Activated CD4-positive, alpha-beta T cell treated with anti-CD3 and anti-CD28 coated beads for 48 hours (primary cell): ENCODE results near the gene CAMK4.
"Not testable (repeated sequence)": the region's sequence is repeated elsewhere in the genome, so short reads cannot be mapped to it uniquely, and the experiment has no call there.

Experiments used
- DNase-seq: peaks from one replicate; pipeline ENCODE4 v3.0.0-alpha.2; 2020

The CAMK4 gene

DNA sequence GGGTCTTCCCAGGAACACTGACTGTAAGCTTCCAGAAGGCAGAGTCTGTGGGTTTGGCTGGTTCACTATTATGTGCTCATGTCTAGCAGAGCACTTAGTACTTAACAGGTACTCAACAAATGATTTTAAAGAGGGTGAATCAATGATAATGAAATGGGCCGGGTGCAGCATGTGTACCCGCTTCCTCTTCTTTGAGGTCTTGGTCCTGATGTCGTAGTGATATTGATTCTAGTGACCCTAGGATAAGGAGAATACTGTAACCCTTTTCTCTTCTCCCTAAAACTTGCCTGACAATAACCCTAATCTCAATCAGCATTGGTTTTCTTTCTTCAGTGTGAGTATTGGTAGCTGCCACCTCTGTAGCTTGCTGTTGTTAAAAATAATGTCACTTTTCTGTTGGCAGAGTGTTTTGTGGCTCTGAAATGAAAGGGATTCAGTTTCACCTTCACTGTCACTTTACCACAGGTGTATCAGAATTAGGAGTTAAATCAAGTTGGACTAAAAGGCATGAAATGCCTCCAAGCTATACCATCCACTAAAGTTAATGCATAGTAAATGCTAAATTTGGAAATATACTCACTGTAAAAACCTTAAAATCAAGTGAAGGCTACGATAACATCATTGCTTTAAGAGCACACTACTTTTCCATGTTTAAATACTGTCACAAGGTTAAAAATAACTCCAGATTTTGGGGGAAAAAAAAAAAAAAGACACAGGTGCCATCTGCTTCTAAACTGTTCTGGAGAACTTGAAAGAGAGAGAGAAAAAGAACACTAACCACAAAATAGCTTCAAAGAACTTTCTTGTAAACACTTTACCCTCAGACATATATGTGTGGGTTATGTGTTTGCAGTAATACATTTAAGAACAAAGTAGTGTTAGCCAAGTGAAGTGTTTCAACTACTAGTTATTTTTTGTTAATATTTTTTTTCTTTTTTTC lies 6.0 kb downstream of the CAMK4 start:
- DNase-seq, result no peak

DNA sequence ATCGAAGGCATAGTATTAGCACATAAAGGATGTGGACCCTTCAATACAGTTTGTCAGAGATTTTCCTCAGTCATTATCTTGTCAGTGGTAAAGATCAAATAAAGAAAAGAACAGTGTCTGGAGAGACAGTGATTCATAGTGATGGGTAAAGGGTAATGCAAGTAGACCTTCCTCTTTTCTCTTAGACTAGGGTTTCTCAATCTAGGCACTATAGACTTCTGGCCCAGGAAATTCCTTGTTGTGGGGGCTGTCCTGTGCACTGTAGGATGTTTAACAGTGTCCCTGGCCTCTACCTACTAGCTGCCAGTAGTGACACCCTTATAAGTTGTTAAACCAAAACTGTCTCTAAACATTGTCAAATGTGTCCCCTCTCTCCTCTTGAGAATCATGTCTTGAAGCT lies 6.9 kb downstream of the CAMK4 start:
- no peak for DNase-seq

DNA sequence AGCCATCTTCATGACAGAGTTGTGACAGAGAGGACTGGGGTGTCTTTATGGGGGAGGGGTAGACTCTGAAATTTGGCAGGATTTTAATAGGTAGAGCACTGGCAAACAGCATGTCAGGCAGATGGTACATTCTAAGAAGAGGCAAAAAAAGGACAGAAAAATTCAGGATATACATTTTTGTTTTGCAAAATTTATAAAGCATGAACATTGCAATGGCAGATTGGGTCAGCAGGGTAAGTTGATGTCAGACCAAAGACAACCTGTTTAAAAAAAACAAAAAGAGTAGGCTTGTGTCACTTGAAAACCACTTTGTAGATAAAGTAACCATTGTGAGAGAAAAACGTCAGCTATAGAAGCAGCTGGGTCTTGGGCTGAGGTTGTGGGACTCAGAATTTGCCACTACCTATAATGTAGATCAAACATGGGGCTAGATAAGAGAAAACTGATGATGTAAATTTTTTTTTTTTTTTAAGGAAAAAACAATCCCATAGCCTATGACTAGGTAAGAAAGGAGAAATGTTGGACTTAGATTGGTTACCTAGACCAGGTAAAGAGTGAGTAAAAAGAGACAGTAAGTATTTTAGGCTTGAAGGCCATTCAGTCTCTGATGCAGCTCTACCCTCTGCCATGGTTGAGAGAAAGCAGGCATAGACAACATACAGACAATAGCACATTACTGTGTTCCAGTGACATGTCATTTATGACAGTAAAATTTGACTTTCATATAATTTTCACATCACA lies 8.3 kb downstream of the CAMK4 start:
- no peak for DNase-seq

DNA sequence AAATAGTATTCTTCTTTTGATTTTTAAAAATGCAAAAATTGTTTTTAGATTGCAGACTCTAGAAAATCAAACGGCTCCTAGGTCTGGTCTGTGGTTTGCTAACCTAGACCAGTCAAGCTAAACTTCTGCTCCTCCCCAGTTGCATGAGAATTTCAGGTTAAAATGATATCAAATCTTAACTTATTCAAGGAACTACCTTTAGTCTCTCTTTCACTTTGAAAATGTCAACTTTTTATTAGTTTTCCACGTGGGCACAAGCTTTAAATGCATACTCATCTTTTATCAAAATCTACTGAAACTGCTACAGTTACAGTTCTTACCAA lies 8.8 kb downstream of the CAMK4 start:
- DNase-seq, result no peak

DNA sequence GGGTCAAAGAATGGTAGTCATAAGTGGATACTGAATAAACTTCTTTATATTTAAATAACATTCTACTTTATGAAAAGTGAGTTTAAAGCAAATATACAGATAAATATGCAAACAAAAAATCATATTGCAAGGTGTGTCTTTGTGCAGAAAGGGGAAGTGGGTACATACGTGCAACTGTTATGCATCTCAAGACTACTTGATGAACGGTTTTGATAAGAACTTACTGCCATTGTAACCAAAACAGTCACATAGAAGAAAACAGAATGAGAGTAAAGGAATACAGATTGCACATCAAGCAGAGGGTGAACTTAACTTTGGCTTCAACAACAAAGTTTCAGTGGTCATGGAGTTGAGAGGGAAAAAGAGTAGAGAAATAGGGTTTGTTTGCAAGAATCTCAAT lies 9.9 kb downstream of the CAMK4 start:
- no peak for DNase-seq

DNA sequence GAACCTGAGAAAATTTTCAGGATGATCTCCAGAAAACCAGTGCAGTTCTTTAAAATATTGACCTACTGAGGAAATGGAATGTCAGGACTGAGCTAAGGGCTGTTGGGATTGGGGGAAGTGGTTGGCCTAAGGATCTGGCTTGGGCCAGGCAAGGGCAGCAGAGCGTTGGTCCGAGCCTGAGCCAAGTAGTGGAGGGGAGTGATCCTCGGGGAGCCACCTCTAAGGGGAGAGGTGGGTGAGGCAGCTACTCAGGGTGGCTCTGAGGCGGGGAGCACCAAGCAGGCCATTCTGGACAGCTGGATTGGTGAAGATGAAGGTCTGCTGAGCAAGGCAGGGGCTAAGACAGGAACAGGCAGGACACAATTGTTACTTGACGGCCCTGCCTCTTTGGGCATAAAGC lies 11.5 kb downstream of the CAMK4 start:
- no peak for DNase-seq

DNA sequence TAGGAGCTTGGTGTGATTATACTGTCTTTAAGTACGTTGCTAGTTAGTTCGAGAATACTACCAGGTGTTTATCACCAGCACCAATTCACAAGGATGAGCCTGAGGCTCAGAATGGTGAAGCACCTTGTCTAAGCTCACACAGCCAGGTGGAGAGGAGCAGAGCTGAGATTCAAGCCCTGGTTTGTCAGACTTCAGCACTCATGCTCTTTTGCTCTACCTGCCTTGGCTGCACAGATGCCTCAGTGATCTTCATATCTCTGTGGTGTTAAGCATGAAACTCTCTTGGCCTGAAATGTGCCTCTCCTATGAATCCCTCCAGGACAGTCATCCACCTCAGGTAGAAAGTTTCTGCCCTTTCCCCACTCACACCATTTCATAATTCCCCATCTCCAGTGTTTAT lies 12.2 kb downstream of the CAMK4 start:
- DNase-seq, result no peak

DNA sequence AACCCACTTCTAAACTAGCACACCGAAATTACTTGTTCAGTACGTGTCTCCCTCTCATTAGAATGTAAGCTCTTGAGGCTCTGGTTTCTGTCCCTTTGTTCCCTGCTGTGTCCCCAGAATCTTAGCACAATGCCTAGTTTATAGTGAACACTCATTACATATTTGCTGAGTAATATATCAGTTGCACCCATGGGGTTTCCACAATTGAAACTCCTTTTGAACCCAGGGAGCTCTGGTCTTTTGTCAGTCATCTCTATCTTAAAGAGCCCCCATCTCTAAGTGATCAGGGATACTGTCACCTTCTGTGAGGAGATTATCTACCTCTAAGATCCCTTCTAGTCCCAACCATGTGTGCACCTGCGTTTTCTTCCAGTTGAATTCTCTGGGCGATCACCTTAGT lies 12.8 kb downstream of the CAMK4 start:
- DNase-seq, result no peak

DNA sequence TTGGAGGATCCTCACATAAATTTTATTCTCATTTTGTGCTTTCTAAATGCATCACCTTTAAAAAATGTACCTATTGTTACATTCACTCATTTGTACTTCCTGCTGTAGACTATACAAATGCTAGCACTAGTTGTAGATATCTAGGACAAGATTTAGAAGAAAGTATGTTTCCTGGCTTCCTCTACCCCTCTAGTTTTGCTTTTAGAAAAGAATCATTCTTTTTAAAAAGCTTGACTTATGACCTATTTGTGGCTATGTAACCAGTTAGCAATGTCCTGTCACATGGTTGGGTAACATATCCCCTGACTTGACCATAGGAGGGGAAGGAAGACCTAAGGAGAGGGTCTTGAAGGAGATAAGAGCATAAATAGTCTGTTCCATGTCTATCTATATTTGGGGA lies 13.3 kb downstream of the CAMK4 start:
- DNase-seq, result no peak

DNA sequence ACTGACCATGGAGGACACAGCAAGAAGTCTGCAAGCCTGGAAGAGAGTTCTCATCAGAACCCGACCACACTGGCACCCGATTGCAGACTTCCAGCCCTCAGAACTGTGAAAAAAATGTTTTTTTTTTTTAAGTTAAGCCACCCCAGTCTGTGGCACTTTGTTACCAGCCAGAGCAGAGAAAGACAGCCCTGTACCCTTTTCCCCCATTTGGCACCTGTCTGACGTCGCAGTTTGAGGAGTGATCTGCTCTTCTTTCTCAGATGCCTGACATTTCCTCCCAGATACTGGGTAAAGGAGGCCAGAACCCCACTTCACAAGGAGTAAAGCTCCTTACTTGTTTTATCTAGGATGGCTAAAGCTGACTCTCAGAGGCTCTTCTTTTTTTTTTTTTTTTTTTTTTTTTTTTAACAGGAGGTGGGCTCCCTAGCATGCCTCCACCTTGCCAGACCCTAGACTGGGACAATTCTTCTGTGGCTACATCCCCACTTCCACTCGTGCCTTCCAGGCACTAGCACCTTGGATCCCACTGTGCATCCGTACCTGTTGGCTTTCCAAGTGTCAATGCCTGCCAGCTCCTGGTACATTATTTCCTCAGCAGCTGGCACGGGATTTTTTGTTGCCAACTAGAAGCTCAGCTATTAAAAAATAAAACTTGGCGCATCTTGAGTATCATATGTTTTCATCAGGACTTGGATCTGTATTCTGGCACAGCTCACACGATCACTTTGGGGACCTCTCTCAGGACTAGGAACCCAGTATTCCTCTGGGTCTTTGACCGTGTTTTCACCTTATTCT lies 14.4 kb downstream of the CAMK4 start:
- DNase-seq, result no peak

DNA sequence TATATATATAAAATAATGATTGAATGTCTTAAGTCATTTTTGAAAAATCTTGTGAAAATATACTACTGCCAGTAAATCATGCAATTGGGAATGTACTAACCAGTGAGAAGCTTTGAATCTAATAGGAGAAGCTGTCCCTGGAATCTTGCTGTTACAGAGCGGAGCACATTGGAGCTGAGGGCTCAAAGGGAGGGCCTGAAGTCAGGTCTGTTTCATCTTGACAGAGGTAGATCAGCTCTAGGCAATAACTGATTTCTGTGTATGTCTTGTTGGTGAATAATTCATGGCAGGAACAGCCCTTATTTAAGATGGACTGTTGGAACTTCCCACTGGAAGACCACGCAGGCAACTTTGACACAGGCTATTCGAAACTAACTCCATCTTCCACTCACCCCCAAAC lies 17.5 kb downstream of the CAMK4 start:
- no peak for DNase-seq

DNA sequence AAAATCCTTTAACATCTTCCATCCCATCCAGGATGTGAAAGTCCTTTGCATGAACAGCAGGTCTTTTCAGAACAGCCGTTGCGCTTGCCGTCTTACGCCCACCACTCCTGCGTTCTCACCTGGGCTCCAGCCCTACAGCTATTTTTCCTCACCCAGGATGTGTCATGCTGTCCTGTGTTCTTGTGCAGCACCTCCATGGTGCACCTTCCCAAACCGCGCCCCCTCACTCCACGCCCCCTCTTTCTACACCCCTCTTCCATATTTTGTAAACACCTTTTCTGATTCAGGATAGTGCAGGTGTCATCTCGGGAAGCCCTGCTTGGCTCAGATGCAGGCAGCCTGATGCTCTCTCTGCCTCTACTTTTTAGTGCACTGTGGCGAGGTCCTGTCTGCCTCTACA lies 18.4 kb downstream of the CAMK4 start:
- no peak for DNase-seq

DNA sequence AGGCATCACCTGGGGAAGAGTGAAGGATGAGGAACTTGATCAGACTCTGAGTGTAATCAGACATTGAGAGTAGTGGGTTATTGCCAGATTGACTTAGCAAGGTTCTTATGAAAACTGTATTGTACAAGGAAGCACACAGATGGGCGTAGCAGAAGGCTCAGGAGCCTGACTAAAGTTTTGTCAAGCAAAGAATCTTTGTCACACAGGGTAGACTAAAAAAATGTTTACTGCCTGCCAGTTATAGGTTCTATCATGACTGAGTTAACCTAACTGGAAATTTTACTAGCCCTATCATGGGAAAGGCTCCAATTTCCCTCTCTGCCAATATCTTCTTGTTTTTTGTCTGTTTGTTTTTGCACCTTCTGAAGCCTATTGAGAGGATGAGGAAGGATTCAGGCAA lies 19.1 kb downstream of the CAMK4 start:
- DNase-seq, result no peak

DNA sequence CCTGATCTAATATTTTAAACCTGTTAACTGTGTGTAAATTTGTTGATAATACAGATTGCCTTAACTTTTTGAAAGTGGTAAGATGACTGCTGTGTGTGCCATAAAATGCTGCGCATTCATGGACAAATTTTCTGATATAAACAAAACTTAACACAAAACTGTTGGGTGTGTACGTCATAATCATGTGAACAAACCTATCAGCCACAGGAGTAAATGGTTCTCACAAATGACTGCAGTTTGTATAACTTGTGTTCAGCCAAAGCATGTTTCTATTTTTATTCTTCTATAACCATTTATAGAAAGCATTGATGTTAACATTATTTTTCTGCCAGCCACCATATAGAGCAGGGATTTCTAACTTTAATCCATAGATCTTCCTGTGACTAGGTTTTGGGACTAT lies 21.5 kb downstream of the CAMK4 start:
- no peak for DNase-seq

DNA sequence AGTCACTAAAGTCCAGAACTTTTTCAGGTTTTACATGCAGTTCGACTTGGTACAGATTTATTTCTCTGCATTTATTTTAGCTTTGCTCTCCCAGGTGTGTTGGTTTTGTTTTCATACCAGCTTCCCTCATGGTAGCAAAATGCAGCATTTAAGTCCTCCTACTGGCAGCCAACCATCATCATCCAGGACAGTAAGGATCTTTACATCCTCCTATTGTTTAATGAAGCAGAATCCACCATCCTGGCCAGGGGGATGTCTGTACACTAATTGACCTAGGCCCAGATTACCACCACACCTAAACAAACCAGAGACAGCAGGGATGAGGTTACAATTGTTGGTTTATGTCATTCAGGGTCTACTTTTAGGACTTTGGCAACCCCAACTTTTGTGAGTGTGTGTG lies 22.3 kb downstream of the CAMK4 start:
- no peak for DNase-seq

DNA sequence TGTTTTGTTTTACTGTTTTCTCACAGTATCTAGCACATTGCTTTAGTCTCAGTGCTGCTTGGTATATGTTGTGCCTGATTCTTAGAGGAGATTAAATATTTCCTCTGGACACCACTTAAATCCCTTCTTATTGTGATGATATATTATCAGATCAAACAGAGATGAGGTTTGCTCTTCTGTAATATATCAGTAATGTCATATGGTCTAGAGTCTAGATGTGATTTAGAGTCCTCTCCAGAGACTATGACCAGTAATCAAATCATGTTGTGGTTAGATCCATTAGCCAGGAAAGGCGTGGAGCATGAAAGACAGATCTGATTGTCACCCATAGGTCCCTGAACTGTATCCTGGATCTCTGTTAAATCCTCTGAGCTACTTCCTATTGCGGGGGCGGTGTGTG lies 24.4 kb downstream of the CAMK4 start:
- DNase-seq, result no peak

DNA sequence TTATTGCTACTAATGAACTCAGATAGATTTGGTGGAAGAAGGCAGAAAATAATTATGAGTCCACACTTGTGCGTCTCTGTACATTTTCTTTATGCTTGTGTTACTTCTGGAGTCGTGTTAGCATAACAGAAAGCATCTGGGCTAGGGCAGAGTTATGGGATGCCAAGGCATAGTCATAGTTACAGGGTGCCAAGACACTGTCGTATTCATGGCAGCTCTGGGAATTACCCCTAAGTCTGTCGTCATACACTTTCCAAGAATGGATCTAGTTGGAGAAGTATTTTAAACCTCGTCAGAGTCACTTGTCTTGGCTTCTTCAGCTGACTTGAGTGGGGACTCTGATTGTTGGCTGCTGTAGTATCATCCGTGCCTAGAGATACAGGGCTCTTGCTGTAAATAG lies 27.7 kb downstream of the CAMK4 start:
- DNase-seq, result no peak

DNA sequence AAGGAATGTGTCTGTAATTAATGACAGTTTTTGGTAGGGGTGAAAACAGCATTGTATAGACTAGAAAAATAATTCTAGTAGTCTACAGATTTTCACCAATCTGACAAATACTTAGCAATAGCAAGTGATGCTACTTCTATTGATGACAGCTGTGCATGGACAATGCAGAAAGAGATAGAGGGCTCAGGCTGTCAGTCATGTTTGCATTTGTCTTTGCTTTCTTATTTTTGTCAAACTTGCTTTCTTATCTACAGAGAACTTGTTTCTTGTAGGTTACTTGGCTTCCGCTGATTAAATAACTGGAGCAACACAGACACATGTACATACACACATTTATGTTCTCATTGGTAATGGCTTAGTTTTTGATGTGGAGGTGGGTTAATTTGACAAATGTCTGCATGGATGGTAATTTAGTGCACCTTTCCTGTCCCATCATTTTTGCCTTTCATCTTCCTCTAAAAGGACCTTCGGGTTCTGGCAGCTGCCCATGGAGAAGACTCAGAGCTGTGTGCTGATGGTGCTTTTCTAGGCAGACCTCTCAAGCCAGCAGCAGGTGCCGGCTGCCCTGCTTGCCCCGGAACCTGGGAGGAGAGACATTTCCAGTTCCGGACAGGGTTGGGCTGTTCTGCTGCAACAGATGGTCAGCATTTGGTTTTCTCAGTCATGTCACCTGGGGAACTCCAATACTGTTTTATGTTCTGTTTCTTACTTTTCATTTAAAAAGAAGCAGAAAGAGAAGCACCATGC lies 28.8 kb downstream of the CAMK4 start:
- DNase-seq, result no peak

DNA sequence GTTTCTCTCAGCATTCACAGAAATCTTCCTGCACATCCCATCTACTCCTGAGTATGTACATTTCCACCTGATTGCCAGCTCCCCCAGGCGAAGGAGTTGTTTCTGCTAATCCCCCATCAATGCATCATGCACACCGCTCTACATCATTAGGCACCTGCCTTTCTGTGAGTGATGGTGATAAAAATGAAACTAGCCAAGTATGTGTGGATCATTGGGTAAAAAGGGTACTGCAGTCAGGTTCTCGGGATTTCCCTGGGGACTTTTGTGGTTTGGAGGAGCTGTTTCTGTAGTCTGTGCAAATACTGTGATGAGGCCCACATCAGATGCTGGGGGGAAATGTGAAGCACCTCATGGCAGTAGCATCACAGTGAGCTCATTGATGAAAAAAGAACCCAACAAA lies 30.4 kb downstream of the CAMK4 start:
- DNase-seq, result peak; percentile 85

DNA sequence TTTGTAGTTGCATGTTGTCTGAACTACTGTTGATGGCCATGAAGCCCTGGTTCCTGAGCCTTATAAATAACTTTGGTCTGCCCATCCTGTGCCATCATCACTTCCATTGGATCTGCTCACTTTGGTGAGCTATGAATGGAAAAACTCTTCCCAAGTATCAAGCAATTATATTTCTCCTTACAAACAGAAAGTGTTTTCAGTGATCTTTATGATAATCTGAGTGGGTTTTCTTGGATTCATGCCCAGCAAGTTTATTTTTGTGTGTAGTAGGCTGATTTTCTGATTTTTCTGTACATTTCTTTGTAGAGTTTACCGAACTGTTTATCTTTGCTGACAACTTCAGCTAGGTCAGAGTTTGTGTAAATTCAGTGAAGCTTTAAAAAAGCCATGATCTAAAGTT lies 31.0 kb downstream of the CAMK4 start:
- DNase-seq, result no peak

DNA sequence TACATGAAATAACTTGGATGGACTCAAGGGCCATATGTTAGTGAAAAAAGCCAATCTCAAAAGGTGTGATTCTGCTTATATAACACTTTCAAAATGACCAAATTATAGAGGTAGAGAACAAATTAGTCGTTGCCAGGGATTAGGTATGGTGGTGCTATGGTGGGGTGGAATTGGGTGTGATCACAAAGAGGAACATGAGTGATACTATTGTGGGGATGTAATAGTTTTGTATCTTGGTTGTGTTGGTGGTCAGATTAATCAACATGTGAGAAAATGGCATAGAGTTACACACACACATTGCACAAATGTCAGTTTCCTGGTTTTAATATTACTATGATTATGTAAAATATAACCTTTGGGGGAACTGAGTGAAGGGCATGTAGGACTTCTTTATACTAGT lies 31.9 kb downstream of the CAMK4 start:
- no peak for DNase-seq

DNA sequence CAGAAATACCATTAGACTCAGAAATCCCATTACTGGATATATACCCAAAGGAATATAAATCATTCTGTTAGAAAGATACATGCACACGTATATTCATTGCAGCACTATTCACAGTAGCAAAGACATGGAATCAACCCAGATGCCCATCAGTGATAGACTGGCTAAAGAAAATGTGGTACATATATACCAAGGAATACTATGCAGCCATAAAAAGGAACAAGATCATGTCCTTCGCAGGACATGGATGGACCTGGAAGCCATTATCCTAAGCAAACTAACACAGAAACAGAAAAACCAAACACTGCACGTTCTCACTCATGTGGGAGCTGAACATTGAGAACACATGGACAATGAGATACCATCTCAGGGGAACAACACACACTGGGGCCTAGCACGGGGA lies 33.4 kb downstream of the CAMK4 start:
- not testable (repeated sequence) for DNase-seq

DNA sequence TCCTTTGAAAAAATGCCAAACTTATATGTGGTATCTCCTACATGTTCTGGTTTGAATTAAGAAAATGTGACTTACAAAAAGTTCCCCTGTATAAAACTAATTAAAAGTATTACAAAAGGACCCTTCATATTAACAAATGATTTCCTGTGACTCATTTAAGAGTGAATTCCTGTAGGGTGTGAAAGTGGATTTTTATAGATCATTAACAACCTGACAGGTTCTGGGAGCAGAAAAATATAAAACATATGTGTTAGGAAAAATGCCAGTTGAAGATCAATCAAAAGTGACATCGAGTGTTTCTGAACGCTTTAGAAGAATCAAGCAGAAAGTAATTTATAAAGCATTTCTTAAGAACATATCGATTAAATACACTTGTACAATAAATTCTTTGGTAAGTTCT lies 35.5 kb downstream of the CAMK4 start:
- no peak for DNase-seq
